B cell (primary cell): ENCODE data around the gene ST6GALNAC3. TPM values are rescaled to one million over a fixed set of nuclear protein-coding genes. Genes with fewer than 3 reads are reported as not detected.

Experiments
- ATAC-seq: fragments of 200-7000 bp; cut with Tn5 transposase; one replicate; pipeline ENCODE4 v1.10.0; 2021; ENCODE audit warnings: low read depth, mild to moderate bottlenecking, moderate number of reproducible peaks, moderate library complexity
- CTCF ChIA-PET: fragments of 350-600 bp; sonication (Branson Sonifier 250); formaldehyde crosslinking; loops from one replicate; lab custom pipeline; 2021; ENCODE audit warnings: antibody characterized with exemption, inconsistent platforms; lab: Charles Lee
- POLR2A ChIA-PET: fragments of 350-600 bp; sonication (Branson Sonifier 250); formaldehyde crosslinking; loops from one replicate; lab custom pipeline; 2021; ENCODE audit warnings: antibody characterized with exemption; lab: Charles Lee
- DNase-seq: peaks from one replicate; pipeline ENCODE4 v3.0.0; 2013
- H2AFZ ChIP-seq: 2 replicates; pipeline ENCODE4 v1.6.1; 2012; ENCODE audit warnings: mild to moderate bottlenecking, low read depth, low read length; ENCODE audit not compliant: insufficient read depth, poor library complexity, severe bottlenecking
- H3K27ac ChIP-seq, 2 donors: 1 replicate in 1 of 2; 2 replicates in 1 of 2; pipeline ENCODE4 v1.5.1; 2012 to 2013; ENCODE audit warnings: low read length in 2 of 2, mild to moderate bottlenecking in 2 of 2, moderate library complexity in 1 of 2
- H3K27me3 ChIP-seq, 4 experiments: fragments of 200-600 bp in 1 of 4; sonication (generic) in 1 of 4; replicated peaks in 1 of 4; 1 replicate in 2 of 4; 2 replicates in 2 of 4; pipeline versions ENCODE4 v1.6.1 to v1.7.0; 2013 to 2016; ENCODE audit warnings: low read length in 3 of 4, mild to moderate bottlenecking in 2 of 4, mixed read lengths in 1 of 4, moderate library complexity in 1 of 4; ENCODE audit not compliant: insufficient read depth in 4 of 4, control insufficient read depth in 3 of 4; ENCODE audit errors: control extremely low read depth in 1 of 4
- H3K36me3 ChIP-seq, 2 experiments: replicated peaks in 1 of 2; 1 replicate in 1 of 2; 2 replicates in 1 of 2; pipeline versions ENCODE4 v1.6.1 to v1.7.1; 2013; ENCODE audit warnings: low read length in 1 of 2; ENCODE audit not compliant: insufficient read depth in 2 of 2, control insufficient read depth in 1 of 2; ENCODE audit errors: control extremely low read depth in 1 of 2, extremely low read depth in 1 of 2
- H3K4me1 ChIP-seq, 2 donors: fragments of 200-600 bp in 1 of 2; sonication (generic) in 1 of 2; 1 replicate in 1 of 2; 2 replicates in 1 of 2; pipeline versions ENCODE4 v1.5.1 to v1.6.1; 2013 to 2017; ENCODE audit warnings: low read length in 2 of 2; ENCODE audit not compliant: control insufficient read depth in 2 of 2, insufficient read depth in 2 of 2
- H3K4me2 ChIP-seq: replicated peaks from 2 replicates; pipeline ENCODE3; 2012; ENCODE audit warnings: mild to moderate bottlenecking, low read depth, low read length; ENCODE audit not compliant: poor library complexity, severe bottlenecking
- H3K4me3 ChIP-seq, 5 experiments: fragments of 200-600 bp in 1 of 5; sonication (generic) in 1 of 5; 1 replicate in 3 of 5; 2 replicates in 2 of 5; pipeline versions ENCODE4 v1.5.1 to v1.7.0; 2011 to 2016; ENCODE audit warnings: low read length in 4 of 5, mild to moderate bottlenecking in 4 of 5, low read depth in 2 of 5, control low read depth in 1 of 5, moderate library complexity in 1 of 5; ENCODE audit not compliant: insufficient read depth in 1 of 5; ENCODE audit errors: control extremely low read depth in 1 of 5, extremely low read depth in 1 of 5
- H3K79me2 ChIP-seq: fragments of 200-600 bp; sonication (generic); one replicate; pipeline ENCODE4 v1.6.0; 2016; ENCODE audit warnings: low read length; ENCODE audit not compliant: control insufficient read depth, insufficient read depth
- H3K9ac ChIP-seq: fragments of 200-600 bp; sonication (generic); 2 replicates; pipeline ENCODE4 v1.6.1; 2017; ENCODE audit warnings: mild to moderate bottlenecking, low read length, moderate library complexity
- H3K9me3 ChIP-seq, 3 donors: one replicate each; pipeline versions ENCODE4 v1.6.1 to v1.7.1; 2013; ENCODE audit warnings: low read length in 2 of 3; ENCODE audit not compliant: control insufficient read depth in 2 of 3, insufficient read depth in 1 of 3; ENCODE audit errors: control extremely low read depth in 1 of 3
- H4K20me1 ChIP-seq: 2 replicates; pipeline ENCODE4 v1.6.0; 2012; ENCODE audit warnings: mild to moderate bottlenecking, low read length; ENCODE audit not compliant: insufficient read depth, control insufficient read depth, poor library complexity, severe bottlenecking
- H3K27ac Mint-ChIP-seq: one replicate; pipeline ENCODE4 v1.8.0; 2021; ENCODE audit warnings: mixed read lengths
- H3K27me3 Mint-ChIP-seq: one replicate; pipeline ENCODE4 v1.8.0; 2021; ENCODE audit warnings: mixed read lengths
- H3K4me1 Mint-ChIP-seq: one replicate; pipeline ENCODE4 v1.8.0; 2021; ENCODE audit warnings: mixed read lengths
- H3K4me3 Mint-ChIP-seq: one replicate; pipeline ENCODE4 v1.8.0; 2021; ENCODE audit warnings: mixed read lengths
- H3K9me3 Mint-ChIP-seq: one replicate; pipeline ENCODE4 v1.8.0; 2022; ENCODE audit warnings: mixed read lengths; ENCODE audit not compliant: insufficient read depth
- EZH2 ChIP-seq: IDR thresholded peaks from 2 replicates; pipeline ENCODE4 v1.6.1; 2012; ENCODE audit warnings: borderline replicate concordance, low read depth, mild to moderate bottlenecking, moderate library complexity, low read length; ENCODE audit not compliant: insufficient read depth, poor library complexity, severe bottlenecking
- WGBS: methylation state at CpG from one replicate; pipeline ENCODE4 v1.1.5; 2013; ENCODE audit warnings: missing lambda C conversion rate; ENCODE audit not compliant: insufficient coverage; 5-methylcytosine and 5-hydroxymethylcytosine counted together
- intact Hi-C: fragments of 100-400 bp; cut with micrococcal nuclease; formaldehyde crosslinking; loops from one replicate; pipeline ENCODE4 v1.10.0; 2022
- polyA plus RNA-seq: library from polyadenylated mRNA; depleted of rRNA; stranded (reverse); fragments of >200 nt; gene quantifications from 2 replicates; pipeline ENCODE4 v1.2.3, GENCODE V29; 2012
- total RNA-seq, 2 donors: library from RNA; stranded (reverse); fragments of 120-200 nt in 1 of 2; gene quantifications; 1 replicate in 1 of 2; 2 replicates in 1 of 2; pipeline versions ENCODE4 v1.2.3 to v1.2.4, GENCODE V29; 2013 to 2022
- TF ChIP-seq, protein P1 (sequence below): fragments of 200-600 bp; IDR thresholded peaks from one replicate; pipeline ENCODE4 v1.8.0; 2022; ENCODE audit warnings: antibody characterized with exemption, mild to moderate bottlenecking

ST6GALNAC3 gene
- total and polyA plus RNA-seq, 2 donors (not counting 1 experiment from before 2014, with no cell fraction given) = 3.0 to 17.3 TPM

DNA sequence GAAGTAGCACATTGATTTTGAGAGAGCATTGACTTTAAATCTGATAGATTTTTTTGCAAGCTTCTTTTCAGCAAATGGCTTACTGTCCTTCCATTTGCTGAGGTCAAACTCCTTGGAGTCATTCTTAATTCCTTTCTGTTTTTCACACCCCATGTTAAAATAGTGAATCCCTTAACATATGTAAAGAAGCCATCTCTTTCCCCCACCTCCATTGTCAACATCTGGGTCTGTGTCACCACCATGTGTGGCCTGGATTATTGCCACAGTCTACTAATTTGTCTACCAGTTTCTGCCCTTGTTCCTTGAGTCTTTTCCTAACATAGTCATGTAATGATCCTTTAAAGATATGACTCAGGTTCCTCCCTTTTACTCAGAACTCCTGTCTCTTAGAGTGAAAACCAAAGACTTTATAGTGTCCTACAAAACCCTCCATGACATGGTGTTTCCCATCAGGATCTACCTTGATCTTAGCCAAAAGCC lies 104.7 kb downstream of the ST6GALNAC3 start:
- Mint-ChIP-seq H3K27ac (no peak overlapping the region), H3K27me3 (no peaks in the 10 kb centered on the region), H3K4me3 (no peak overlapping the region), H3K9me3 (no peaks in the 10 kb centered on the region), H3K4me1 (peaks cover 9% of the 10 kb centered on the region)
- ChIA-PET CTCF (interaction anchor here (0.8 kb wide), 1 partner anchor 25 kb away, joined by 3 read pairs; no protein-coding TSS in a partner anchor), POLR2A (no interaction called here)
- no peaks in the 10 kb centered on the region for H3K27me3 ChIP-seq
- ATAC-seq = no peak
- DNase-seq = no peak
- H3K4me1 ChIP-seq = peaks cover 0 to 6% of the 10 kb centered on the region in 2 donors
- H3K36me3 ChIP-seq = no peaks in the 10 kb centered on the region
- H3K4me3 ChIP-seq = no peak overlapping the region
- no peak overlapping the region for H3K9ac ChIP-seq
- H4K20me1 ChIP-seq = no peaks in the 10 kb centered on the region
- intact Hi-C loops = no loop called here
- H3K27ac ChIP-seq = no peak overlapping the region
- H2AFZ ChIP-seq = no peak overlapping the region
- TF ChIP-seq EZH2 = no peak
- TF ChIP-seq, protein P1, sequence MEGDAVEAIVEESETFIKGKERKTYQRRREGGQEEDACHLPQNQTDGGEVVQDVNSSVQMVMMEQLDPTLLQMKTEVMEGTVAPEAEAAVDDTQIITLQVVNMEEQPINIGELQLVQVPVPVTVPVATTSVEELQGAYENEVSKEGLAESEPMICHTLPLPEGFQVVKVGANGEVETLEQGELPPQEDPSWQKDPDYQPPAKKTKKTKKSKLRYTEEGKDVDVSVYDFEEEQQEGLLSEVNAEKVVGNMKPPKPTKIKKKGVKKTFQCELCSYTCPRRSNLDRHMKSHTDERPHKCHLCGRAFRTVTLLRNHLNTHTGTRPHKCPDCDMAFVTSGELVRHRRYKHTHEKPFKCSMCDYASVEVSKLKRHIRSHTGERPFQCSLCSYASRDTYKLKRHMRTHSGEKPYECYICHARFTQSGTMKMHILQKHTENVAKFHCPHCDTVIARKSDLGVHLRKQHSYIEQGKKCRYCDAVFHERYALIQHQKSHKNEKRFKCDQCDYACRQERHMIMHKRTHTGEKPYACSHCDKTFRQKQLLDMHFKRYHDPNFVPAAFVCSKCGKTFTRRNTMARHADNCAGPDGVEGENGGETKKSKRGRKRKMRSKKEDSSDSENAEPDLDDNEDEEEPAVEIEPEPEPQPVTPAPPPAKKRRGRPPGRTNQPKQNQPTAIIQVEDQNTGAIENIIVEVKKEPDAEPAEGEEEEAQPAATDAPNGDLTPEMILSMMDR = no peak
- H3K4me2 ChIP-seq = no peak overlapping the region
- H3K9me3 ChIP-seq = no peaks in the 10 kb centered on the region
- H3K79me2 ChIP-seq = no peaks in the 10 kb centered on the region

DNA sequence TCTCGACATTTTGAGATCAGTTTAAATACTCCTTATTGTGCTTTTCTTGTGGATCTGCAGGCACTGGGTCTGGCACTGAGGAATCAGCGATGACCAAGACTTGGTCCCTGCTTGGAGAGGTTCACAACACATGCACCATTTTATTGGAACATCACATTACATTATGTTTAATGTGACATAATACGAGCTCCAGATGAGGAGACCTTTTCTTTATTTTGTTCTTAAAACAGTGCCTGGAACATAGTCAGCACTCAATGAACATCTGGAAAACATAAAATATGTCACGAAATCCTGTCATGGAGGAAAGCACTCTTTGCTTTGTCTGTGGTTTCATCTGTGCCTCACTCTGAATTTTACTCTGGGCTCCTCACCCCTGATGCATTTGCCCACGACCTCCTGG lies 110.7 kb downstream of the ST6GALNAC3 start:
- Mint-ChIP-seq H3K4me1 (no peaks in the 10 kb centered on the region), H3K9me3 (no peaks in the 10 kb centered on the region), H3K27me3 (peaks cover 21% of the 10 kb centered on the region), H3K27ac (no peak overlapping the region), H3K4me3 (no peak overlapping the region)
- Histone ChIP-seq H3K4me1 (no peaks in the 10 kb centered on the region), H3K36me3 (peaks cover 0 to 3% of the 10 kb centered on the region in 2 experiments), H4K20me1 (no peaks in the 10 kb centered on the region), H3K79me2 (no peaks in the 10 kb centered on the region), H3K9ac (no peak overlapping the region), H3K4me3 (no peak overlapping the region), H3K9me3 (no peaks in the 10 kb centered on the region), H3K27ac (no peak overlapping the region), H3K27me3 (peaks cover 0 to 10% (median 0%) of the 10 kb centered on the region in 4 experiments), H2AFZ (no peak overlapping the region), H3K4me2 (no peak overlapping the region)
- ATAC-seq (no peak), DNase-seq (no peak)
- TF ChIP-seq EZH2 = no peak
- TF ChIP-seq, protein P1 = no peak
- WGBS = 71% methylated on average over 3 of the region's 5 CpGs
- CTCF ChIA-PET = no interaction called here
- intact Hi-C loops = no loop called here
- POLR2A ChIA-PET = no interaction called here
